HUDEP-2 (cell line): ENCODE measurements around the gene CCDC97.

Experiments
- DNase-seq, 76 experiments: peaks; one replicate each; lab custom pipeline; 2025; ENCODE audit not compliant: unreplicated experiment in 76 of 76; lab: John Stamatoyannopoulos, UW

Gene CCDC97

DNA sequence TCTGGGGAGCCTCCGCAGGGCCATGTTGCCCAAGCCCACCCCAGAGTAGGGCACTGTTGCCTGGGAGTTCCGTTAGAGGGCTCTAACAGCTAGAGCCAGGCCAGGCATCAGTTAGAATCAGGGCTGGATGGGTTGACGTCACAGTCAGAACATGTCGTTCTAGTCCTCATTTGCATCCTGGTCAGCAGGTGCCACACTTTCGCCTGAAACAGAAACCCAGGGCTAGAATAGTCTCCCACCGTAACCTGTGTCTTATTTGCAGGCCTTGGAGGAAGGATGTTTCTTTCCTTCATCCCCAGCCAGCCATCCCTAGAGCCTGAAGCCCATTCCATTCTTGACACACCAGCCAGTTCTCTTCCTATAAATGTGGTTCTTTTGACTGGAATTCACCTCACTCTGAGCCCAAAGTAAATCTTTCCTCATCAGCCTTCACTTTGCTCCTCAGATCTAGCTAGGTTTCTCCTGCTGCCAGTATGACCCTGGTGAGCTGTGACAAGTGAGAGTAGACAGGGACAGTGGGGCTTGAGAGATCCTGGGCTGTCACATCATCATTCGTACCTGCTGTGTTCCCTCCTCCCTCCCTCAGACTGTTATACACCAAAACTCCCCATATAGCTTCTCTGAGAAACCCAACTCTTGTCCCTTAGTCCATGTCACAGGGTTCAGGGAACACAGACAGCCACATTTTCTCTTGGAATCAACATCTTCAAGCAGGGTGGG, 12.2 kb upstream of the CCDC97 start:
- DNase-seq, result no peak

DNA sequence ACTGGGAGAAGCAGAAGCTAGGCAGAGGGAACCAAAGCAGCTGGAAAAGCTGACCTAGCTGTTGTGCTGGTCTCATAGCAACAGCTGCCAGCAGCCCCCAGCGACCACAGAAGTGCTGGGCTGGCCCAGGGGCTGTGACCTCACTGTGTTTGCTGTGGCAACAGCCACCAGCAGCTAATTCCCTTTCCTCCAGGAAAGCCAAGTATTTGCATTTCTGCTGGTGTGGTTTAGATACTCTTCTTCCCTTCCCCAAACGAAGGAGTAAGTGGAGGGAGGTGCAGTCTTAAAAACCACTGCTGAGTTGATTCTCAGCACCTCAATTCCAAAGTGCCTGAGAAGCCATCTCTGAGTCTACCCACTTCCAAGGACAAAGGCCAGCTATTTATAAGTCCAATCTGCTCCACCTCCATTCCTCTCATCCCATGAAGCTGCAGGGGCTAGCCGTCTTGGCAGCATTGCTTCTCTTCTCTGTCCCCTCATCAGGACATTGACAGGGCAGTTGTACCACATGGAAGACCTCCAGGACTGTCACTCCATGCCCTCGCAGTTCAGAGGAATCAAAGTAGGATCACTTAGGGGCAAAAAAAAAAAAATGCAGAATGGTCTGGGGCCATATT, 11.5 kb upstream of the CCDC97 start:
- DNase-seq, result no peak

DNA sequence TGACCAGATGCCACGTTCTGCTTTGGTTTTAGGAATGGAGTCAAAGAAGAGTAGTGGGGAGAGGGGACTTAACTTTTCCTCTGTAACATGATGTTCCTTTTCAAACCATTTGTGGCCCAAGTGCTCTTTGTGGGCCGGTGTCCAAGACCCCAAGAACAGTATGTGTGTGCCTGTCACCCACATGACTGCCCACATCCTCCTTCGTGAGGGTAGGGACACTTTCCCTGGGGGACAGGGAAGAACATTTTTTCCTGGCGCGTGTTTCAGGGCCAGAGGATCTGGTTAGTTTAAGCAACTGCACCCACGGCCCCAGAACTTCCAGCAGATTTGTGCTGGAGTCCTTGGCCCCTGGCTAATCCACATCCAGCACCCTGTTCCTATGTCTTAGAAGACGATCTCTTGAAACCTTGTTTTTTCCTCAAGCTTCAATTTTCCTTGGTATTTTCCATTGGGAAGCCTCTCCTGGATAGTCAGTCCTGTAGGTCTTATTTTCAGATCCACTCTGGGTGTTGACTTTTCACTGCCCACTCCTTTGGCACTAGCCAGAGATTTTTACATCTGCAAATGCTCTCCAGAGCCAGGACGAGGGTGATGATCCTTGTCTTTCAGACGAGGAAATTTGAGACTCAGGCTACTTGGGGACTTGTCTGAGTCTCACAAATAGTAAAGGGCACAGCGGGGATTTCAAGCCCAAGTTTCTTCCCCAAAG, 10.8 kb upstream of the CCDC97 start:
- DNase-seq, result no peak

DNA sequence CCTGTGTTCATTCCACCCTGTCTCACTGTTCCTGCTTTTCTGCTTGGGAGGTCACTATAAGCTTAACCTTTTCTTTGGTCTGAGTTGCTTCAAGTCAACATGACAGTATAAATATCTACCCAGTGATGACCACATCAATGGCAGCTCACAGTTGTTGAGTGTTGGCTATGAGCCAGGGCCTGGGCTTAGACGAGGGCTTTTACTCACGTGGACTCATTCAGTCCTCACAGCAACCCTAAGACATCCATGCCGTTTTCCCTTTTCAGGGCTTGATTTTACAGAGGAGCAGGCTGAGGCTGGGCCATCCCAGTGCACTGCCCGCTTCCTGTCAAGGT, 10.2 kb upstream of the CCDC97 start:
- DNase-seq, result no peak

DNA sequence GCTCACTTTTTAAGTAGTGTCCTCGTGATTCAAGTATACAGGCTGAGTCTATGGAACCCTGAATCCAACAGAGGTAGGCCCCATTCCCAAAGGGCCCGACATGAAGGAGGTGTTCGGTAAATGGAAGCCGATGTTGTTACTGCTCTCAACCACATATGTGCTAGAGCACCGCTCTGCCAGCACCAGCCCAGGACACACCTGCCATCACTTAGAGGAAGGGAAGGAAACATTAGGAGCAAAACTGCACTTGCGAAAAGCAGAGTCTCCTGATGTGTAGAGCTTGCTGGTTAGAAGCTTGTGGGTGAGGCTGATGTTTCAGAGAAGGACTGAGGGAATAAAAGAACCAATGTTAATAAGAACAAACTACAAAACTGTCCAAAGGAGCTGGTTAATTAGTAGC, 9.4 kb upstream of the CCDC97 start:
- no peak for DNase-seq

DNA sequence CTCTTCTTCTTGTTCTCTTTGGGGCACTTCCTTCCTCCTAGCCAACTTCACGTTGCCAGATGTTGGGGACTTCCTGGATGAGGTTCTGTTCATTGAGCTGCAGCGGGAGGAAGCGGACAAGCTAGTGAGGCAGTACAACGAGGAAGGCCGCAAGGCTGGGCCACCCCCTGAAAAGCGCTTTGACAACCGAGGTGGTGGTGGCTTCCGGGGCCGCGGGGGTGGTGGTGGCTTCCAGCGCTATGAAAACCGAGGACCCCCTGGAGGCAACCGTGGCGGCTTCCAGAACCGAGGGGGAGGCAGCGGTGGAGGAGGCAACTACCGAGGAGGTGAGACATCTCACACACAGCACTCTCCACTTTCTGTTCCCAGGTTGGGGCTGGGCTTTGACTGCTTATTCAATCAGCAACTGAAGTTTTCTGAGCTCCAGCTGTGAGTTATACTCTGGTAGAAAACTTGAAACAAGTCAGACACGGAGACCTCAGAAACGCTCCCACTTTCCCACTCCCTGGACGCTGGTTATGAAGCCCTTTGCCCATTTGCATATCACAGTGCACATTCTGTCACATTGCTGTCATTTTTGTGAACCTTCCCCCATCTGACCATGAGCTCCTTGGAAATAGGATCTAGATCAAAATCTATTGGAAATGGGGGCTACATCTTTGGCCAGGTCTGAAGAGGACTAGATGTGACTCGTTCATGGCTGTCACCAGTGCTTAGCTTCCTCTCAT, 7.2 kb upstream of the CCDC97 start:
- no peak for DNase-seq

DNA sequence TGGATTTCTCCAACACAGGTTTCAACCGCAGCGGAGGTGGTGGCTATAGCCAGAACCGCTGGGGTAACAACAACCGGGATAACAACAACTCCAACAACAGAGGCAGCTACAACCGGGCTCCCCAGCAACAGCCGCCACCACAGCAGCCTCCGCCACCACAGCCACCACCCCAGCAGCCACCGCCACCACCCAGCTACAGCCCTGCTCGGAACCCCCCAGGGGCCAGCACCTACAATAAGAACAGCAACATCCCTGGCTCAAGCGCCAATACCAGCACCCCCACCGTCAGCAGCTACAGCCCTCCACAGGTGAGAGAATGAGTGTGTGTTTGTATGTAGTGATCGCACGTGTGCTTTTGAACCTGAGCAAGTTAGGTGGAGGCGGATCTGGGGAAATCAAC, 6.0 kb upstream of the CCDC97 start:
- no peak for DNase-seq

DNA sequence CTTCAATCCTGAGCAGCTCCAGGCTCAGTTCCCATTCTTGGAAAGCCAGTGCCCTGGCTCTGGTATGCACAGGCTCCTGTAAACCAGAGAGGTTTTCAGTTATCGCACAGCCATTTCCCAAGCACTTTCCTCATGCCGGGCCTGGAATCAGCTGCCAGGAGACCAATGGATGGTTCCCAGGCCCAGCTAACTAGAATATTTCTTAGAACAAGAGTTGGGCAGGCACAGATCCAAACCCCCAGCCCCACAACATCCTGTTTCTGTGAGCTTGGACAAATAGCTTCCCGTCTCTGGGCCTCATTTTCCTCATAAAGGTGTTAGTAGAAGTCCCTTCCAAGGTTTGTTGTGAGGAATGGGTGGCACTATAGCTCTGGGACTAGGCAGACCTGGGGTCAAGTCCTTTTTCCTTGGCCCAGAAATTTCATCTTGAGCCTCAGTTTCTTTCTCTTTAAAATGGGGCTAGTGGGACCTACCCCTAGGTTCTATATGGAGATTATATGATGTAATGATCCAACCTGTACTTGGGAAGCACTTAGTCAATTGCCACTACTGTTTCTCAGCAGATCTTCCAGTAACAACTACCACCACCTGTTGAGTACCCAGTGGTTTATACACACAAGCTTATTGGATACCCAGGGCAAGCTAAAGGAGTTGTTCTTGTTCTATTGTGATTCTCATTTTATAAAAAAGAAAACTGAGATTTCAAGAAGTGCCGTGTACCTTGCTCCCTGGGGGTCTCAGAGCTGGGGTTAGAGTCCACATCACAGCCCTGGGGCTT, 5.1 kb upstream of the CCDC97 start:
- DNase-seq, result no peak

DNA sequence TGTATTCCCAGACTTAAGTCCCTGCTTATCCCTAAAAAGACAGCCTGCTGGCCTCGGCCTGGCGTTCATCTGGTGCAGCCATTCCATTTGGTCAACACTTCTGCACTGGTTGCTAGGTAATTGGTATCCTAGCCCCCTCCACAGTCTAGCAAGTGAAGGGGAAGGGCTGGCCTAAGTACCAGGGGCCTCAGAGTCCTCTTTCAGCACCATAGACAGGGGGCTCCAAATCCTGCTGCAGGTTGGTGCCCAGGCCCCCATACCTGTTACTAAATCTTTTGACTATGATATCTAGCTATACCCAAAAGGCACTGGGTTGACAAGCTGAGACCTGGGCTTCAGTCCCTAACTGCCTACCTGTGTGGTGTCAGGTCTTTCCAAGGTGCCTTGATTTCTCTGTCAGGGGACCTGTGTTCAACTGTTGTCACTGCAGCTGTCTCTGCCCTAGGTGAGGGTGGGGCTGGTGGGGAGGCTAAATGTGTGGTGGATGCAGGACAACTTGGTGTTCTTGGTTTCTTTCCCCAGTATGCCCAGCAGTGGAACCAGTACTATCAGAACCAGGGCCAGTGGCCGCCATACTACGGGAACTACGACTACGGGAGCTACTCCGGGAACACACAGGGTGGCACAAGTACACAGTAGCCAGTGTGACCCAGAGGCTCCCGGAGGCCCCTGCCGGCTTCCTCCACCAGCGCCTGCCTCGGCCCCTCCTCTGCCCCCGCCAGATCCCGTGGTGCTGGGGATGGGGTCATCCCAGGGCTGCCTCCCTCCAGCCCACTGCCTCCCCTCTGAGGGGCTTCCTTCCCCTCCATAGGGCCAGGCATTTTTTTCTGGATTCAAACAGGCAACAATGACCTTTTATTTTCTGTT, 3.8 kb upstream of the CCDC97 start:
- no peak for DNase-seq

DNA sequence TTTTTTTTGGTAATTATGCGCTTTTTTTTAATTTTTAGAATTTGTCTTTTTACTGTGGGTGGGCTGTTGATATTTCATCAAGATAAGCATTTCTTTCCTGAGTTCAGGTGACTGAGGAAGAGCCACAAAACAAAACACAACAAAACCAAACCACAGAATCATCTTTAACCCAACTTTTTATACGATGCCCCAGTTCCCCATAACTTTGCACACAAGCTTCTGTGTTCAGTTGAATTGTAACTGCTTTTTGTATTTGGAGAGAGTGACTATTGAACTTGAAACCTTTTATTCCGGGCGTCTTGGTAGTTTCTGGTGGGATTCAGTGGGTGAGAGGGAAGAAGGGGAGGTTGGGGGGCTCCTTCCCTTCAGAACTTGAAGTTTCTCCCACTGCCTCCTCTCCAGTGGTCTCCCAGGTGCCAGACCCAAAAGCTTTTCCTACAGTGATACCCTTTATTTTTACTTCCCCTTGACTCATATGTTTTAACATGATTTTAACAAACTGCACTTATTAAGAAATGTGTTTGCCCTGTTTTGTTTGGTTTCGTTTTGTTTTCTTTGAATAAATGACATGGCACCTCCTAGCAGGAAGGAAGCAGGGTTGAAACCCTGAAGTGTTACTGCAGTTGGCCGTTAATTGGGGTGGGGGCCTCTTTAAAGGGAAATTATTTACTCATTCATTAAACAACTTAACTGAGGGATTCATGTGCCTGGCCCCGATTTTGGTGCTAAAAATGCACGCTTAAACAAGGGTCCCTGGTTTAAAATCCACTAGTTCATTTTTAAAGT, 2.7 kb upstream of the CCDC97 start:
- no peak for DNase-seq

DNA sequence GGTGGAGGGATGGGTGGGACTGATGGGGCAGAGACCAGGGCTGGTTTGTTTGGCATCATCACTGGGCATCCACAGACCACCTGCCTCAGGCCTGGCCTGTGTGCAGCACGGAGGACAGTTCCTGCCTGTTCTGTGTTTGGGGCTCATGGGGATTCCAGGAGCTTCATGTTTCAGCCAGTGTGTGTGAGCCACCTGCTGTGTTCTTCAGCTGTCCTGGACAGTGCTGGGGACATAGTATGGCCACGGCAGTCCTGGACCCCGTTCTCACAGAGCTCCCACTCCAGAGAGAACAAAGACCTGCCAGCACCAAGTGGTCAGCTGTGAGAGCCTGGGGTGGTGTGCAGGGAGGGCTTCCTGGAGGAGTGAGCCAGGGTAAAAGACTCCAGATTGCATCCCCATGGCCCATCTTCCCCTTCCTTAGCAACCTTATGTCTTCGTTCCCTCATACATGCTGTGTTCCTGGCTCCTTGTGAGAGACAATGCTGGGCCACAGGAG, 2.0 kb upstream of the CCDC97 start:
- peak in 1 of 76 experiments; percentile 38 for DNase-seq

DNA sequence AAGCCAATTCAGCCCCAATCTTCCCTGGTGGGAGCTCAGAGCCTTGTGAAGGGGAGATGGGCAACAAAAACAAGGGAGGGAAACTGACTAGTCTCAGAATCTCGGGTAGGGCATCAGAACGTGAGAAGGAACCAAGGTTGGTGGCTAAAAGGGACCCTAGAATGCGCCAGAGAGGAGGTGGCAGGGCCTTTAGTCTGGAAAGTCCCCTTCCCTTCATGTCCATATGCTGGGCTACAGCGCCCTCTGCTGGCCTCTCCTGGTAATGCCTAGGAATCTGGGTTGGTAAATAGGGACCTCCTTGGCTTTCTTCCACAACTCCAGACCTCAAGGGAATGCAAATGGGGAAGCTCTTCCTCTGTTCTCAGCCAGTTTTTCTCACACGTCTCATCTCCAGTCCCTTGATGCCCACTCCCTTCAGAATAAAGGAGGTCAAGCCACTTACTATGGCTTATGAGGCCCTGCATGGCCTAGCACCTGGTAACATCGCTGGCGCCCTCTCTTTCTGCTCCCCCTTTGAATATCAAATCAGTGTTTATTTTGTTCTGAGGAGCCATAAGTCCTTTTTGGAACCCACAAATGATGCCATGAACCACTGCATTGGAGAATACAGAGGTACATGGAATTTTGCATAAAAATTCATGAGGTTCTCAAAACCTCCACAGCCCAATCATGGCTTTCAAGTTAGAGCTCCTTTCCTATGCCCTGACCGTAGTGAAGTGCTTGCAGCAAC, 1.4 kb upstream of the CCDC97 start:
- DNase-seq, result peak in 74 of 76 experiments; percentile 29 to 97 (median 79)

DNA sequence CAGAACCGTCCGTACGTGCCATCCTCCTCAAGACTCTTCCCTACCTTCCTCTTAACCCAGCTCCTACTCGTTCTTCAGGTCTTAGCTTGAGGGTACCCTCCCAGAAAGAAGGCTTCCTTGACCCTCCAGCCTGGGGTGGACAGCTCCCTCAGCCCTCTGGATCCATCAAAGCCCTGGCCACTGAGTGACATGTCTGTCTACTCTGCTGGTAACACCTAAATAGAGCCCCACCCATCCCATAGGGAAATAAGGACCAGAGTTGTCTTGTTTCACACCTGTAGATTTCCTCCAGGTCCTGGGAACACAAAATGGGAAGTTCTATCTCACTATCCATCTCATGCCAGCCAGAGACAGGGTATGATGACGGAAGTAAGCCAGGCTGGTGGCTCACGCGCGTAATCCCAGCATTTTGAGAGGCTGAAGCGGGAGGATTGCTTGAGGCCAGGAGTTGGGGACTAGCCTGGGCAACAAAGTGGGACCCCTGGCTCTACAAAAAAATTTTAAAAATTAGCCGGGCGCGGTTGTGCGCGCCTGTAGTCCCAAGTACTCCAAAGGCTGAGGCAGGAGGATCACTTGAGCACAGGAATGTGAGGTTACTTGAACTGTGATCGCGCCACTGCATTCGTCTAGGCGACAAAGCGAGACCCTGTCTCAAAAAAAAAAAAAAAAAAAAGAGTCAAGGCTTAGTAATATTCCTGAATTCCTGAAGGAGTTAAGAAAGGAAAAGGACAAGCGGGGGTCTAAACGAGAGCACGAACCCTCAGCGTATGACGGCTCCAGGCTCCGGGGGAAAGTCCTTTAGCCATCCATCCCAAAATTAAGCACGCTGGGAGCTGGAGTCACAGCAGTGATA, 566 bp upstream of the CCDC97 start:
- DNase-seq, result peak in 11 of 76 experiments; percentile 13 to 73 (median 40)

DNA sequence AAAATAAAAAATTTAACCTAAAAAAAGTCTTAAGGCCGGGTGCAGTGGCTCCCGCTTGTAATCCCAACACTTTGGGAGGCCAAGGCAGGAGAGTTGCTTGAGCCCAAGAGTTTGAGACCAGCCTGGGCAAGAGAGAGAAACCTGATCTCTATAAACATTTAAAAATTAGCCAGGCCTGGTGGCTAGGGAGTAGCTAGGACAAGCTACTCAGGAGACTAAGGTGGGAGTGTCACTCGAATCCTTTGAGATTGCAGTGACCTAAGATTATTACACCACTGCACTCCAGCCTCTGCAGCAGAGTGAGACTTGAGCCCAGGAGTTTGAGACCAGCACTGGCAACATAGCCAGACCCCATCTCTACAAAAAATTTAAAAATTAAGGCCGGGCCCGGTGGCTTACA, 1.1 kb downstream of the CCDC97 start:
- DNase-seq, result no peak

DNA sequence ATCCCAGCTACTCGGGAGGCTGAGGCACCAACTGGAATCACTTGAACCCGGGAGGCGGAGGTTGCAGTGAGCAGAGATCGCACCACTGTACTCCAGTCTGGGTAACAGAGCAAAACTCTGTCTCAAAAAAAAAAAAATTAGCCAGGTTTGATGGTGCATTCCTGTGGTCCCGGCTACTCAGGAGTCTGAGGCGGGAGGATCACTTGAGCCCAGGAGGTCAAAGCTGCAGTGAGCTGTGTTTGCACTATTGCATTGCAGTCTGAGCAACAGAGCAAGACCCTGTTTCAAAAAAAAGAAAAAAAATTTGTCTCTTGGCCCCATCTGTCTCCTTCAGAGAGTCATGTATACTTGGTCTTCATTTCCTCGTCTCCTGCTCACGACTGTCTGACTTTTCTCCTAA, 1.6 kb downstream of the CCDC97 start:
- no peak for DNase-seq

DNA sequence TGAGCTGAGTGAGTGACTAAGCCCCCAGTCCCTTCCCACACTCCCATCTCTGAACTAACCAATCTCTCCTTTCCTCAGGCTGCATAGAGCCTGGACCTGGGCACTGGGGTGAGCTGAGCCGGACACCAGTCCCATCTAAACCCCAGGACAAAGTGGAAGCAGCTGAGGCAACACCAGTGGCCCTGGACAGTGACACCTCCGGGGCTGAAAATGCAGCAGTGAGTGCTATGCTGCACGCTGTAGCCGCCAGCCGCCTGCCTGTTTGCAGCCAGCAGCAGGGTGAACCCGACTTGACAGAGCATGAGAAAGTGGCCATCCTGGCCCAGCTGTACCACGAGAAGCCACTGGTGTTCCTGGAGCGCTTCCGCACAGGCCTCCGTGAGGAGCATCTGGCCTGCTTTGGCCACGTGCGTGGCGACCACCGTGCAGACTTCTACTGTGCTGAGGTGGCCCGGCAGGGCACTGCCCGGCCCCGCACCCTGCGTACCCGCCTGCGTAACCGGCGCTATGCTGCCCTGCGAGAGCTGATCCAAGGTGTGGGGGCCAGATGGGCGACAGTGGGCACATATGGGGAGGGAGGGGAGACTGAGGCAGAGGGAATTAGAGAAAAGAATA, 6.4 kb downstream of the CCDC97 start:
- DNase-seq, result no peak
